ENCODE measurements around the gene KCTD20.

KCTD20 gene

GRCh38 chr6:36536873-36537547 lies 94.2 kb downstream of the KCTD20 start:
- no peak for DNase-seq (ENCODE audit: low read depth in 3 of 3)

- no peak for DNase-seq (ENCODE audit: low read depth in 3 of 3)
These were observed 97.2 kb downstream of the KCTD20 start for GRCh38 chr6:36539814-36540568.
